K562 (cell line): ENCODE results near the gene FZD4. TPM values are rescaled to one million over a fixed set of nuclear protein-coding genes. Genes with fewer than 3 reads are reported as not detected.
A peak's percentile ranks its signal among the peaks of the same experiment; 100 is the strongest.

ENCODE experiments used
- CHCHD3 ChIP-seq: fragments of 250-450 bp; sonication (Bioruptor Pico); IDR thresholded peaks from 2 replicates; pipeline ENCODE4 v2.1.2; 2022; ENCODE audit warnings: mild to moderate bottlenecking
- CUX1 ChIP-seq: fragments of 200-800 bp; sonication (Bioruptor generic); IDR thresholded peaks from 2 replicates; pipeline ENCODE4 v1.6.1; 2016; ENCODE audit warnings: missing genetic modification characterization, missing compliant biosample characterization
- E2F3 ChIP-seq: fragments of 250-450 bp; sonication (Bioruptor Pico); IDR thresholded peaks from 2 replicates; pipeline ENCODE4 v1.4.0; 2020; ENCODE audit warnings: mild to moderate bottlenecking
- ERF ChIP-seq: fragments of 450-650 bp; formaldehyde crosslinking; IDR thresholded peaks from 2 replicates; pipeline ENCODE4 v1.4.0; 2020; ENCODE audit warnings: mild to moderate bottlenecking, mixed read lengths
- ESRRA ChIP-seq: fragments of 450-650 bp; IDR thresholded peaks from 2 replicates; pipeline ENCODE4 v1.6.1; 2014; ENCODE audit warnings: low read depth, mild to moderate bottlenecking, moderate library complexity, borderline replicate concordance
- FOXO4 ChIP-seq: fragments of 450-650 bp; formaldehyde crosslinking; IDR thresholded peaks from 2 replicates; pipeline ENCODE4 v1.4.0; 2020; ENCODE audit warnings: mild to moderate bottlenecking, moderate library complexity
- MAFG ChIP-seq: fragments of 450-650 bp; conservative IDR thresholded peaks from 2 replicates; pipeline ENCODE4 v1.6.1; 2016; ENCODE audit warnings: missing genetic modification characterization, missing compliant biosample characterization
- NFIX ChIP-seq: fragments of 250-450 bp; sonication (Bioruptor Pico); IDR thresholded peaks from 2 replicates; pipeline ENCODE4 v1.4.0; 2020; ENCODE audit warnings: low read depth, mild to moderate bottlenecking, moderate library complexity
- NFXL1 ChIP-seq: fragments of 450-650 bp; formaldehyde crosslinking; IDR thresholded peaks from 2 replicates; pipeline ENCODE4 v1.4.0; 2021; ENCODE audit warnings: mild to moderate bottlenecking
- NR2F6 ChIP-seq: fragments of 450-650 bp; formaldehyde crosslinking; IDR thresholded peaks from 2 replicates; pipeline ENCODE4 v1.4.0; 2020; ENCODE audit warnings: mild to moderate bottlenecking
- PATZ1 ChIP-seq: fragments of 250-450 bp; sonication (Bioruptor Pico); IDR thresholded peaks from 2 replicates; pipeline ENCODE4 v1.5.0; 2020; ENCODE audit warnings: mild to moderate bottlenecking, borderline replicate concordance
- TFE3 ChIP-seq: fragments of 450-650 bp; formaldehyde crosslinking; IDR thresholded peaks from 2 replicates; pipeline ENCODE4 v1.4.0; 2020; ENCODE audit warnings: mild to moderate bottlenecking, mixed read lengths
- ZNF644 ChIP-seq: fragments of 200-800 bp; sonication (Bioruptor generic); IDR thresholded peaks from 2 replicates; pipeline ENCODE4 v1.6.1; 2016; ENCODE audit warnings: low read depth, missing genetic modification characterization, missing compliant biosample characterization
- ZNF830 ChIP-seq: fragments of 250-450 bp; sonication (Bioruptor Pico); IDR thresholded peaks from 2 replicates; pipeline ENCODE4 v1.5.0; 2021; ENCODE audit warnings: mild to moderate bottlenecking
- polyA plus RNA-seq, 8 experiments: library from polyadenylated mRNA; depleted of rRNA in 4 of 8; stranded (reverse) in 5 of 8; unstranded in 3 of 8; fragments of >200 nt; fragmentation: Nextera tagmentation in 2 of 8; fragmentation: Illumina TruSeq in 1 of 8; extraction: Ambion mirVana in 2 of 8; extraction: Trizol in 1 of 8; gene quantifications; 2 replicates each; pipeline versions ENCODE4 v1.2.1 to v1.2.3, GENCODE V29; 2011 to 2014; ENCODE audit warnings: inconsistent platforms in 1 of 8, missing spikeins in 1 of 8
- total RNA-seq, 7 experiments: library from RNA; depleted of rRNA in 6 of 7; stranded (reverse); fragments of >200 nt in 6 of 7; fragmentation: Illumina TruSeq in 2 of 7; extraction: Trizol in 2 of 7; gene quantifications; 2 replicates each; pipeline versions ENCODE4 v1.2.1 to v1.2.3, GENCODE V29; 2011 to 2021; ENCODE audit warnings: low replicate concordance in 1 of 7

Gene FZD4
- total and polyA plus RNA-seq, 9 of the 15 experiments (the other 6 are each of a cell fraction or from before 2014, with no cell fraction given): 1.2 to 7.9 (median 5.8) TPM

GRCh38 chr11:86937193-86937806, 17.9 kb downstream of the FZD4 start (continued):
- TF ChIP-seq PATZ1 (peak; percentile 96), FOXO4 (CRISPR knock-in tag) (peak; percentile 96), ESRRA (peak; percentile 86; the same call in 1 of the 2 replicates), NFXL1 (CRISPR knock-in tag) (peak; percentile 96), NR2F6 (CRISPR knock-in tag) (peak; percentile 96), ZNF644 (tag) (peak; percentile 97), ERF (CRISPR knock-in tag) (peak; percentile 99), E2F3 (CRISPR knock-in tag) (peak; percentile 99), ZNF830 (peak; percentile 98), MAFG (tag) (peak; percentile 49; the same call in 1 of the 2 replicates), NFIX (peak; percentile 80), CHCHD3 (0 out of 2 replicates have a peak, but pooled peaks have one; percentile 60), TFE3 (CRISPR knock-in tag) (peak; percentile 86), CUX1 (CRISPR knock-in tag) (peak; percentile 97)
